Stimulated activated CD4-positive, alpha-beta T cell treated with anti-CD3 and anti-CD28 coated beads, Interleukin-4, amount 100 ng/mL, for 24 hours (primary cell): ENCODE results near the gene FRMPD1.
"Not testable (repeated sequence)": the region's sequence is repeated elsewhere in the genome, so short reads cannot be mapped to it uniquely, and the experiment has no call there.

Experiments used
- DNase-seq: peaks from one replicate; pipeline ENCODE4 v3.0.0-alpha.2; 2020

FRMPD1 gene

DNA sequence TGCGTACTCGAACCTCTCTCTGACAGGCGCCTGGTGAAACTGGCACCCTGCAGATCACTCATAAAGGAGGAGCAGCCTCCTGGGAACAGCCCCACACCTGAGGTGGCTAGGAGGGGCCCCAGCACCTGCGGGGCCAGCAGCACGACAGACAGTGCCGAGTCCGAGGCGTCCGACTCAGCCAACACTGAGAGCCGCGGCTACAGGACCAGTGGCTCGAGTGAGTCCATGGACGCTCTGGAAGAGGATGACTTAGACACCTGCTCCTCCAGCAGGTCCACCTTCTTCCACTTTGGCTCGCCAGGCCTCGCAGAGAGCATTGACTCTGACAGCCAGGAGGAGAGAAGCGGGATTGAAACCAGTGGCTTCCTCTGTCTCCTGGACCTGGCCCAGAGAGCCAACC is 89.4 kb downstream of the FRMPD1 start:
- DNase-seq, result no peak

- DNase-seq, result no peak
These were observed 90.0 kb downstream of the FRMPD1 start for GRCh38 chr9:37740631-37741328.

GRCh38 chr9:37745970-37746369 is 95.2 kb downstream of the FRMPD1 start:
- no peak for DNase-seq

DNA sequence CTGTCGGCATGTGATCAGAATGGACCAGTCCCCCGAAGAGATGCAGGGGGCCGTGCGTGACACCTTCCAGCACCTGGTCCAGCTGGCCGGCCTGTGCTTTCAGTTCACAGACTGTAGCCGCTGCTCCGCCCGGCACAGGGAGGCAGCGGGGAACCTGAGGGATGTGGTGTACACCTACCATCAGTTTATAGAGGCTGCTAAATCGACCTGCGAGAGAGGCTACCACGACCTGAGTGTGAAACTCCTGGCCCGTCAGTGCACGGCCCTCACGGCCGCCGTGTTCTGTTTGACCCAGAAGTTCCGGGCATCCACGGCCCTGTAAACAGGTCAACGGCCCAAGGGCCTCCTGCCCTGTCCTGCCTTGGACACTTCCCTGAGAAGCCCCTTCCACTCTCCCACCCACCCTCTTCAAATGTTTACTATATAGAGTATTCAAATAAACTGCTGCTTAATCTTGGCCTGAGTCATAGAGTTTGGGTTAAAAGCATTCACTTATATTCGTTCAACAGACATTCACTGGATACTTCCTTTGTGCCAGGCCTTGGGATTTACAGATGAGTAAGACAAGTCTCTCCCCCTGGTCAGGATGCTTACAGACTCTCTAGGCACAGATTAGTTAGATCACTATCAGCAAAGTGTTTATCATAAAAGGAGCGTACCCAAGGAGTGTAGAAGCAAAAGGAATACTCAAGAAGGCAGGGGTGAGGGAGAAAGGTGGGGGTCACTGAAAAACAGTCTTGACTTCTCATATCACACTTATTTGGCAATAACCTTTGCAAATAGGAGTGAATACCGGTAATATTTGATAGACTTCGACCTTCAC is 95.9 kb downstream of the FRMPD1 start:
- no peak for DNase-seq

- peak; percentile 66 for DNase-seq
These were observed 96.6 kb downstream of the FRMPD1 start for GRCh38 chr9:37747271-37747753.

DNA sequence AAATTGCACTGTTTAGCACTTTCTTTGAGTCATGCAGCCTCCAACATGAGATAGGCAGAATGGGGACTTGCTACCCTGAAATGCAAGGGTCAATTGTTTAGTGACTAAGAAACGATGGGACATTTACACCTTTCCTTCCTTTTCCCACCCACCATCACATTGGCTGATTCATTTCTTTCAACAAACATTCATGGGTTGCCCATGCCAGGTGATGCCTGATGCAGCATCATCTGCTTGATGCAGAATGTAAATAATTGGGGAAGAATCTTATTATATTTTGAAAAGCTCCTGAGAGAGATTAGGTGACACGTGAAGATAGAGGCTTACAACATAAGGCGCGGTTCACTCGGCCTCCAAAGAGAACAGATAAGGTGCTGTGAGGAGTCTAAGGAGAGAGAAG is 98.4 kb downstream of the FRMPD1 start:
- DNase-seq, result no peak

GRCh38 chr9:37751186-37751585 is 100.4 kb downstream of the FRMPD1 start:
- DNase-seq, result no peak

GRCh38 chr9:37751704-37752103 is 101.0 kb downstream of the FRMPD1 start:
- not testable (repeated sequence) for DNase-seq

DNA sequence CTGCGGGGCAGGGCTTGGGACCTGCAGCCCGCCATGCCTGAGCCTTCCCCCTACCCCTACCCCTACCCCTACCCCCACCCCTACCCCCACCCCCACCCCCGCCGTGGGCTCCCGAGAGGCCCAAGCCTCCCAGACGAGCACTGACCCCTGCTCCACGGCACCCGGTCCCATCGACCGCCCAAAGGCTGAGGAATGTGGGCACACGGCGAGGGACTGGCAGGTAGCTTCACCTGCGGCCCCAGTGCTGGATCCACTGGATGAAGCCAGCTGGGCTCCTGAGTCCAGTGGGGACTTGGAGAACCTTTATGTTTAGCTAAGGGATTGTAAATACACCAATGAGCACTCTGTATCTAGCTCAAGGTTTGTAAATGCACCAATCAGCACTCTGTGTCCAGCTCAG is 101.4 kb downstream of the FRMPD1 start:
- not testable (repeated sequence) for DNase-seq

GRCh38 chr9:37752642-37753488 is 102.1 kb downstream of the FRMPD1 start:
- no peak for DNase-seq

DNA sequence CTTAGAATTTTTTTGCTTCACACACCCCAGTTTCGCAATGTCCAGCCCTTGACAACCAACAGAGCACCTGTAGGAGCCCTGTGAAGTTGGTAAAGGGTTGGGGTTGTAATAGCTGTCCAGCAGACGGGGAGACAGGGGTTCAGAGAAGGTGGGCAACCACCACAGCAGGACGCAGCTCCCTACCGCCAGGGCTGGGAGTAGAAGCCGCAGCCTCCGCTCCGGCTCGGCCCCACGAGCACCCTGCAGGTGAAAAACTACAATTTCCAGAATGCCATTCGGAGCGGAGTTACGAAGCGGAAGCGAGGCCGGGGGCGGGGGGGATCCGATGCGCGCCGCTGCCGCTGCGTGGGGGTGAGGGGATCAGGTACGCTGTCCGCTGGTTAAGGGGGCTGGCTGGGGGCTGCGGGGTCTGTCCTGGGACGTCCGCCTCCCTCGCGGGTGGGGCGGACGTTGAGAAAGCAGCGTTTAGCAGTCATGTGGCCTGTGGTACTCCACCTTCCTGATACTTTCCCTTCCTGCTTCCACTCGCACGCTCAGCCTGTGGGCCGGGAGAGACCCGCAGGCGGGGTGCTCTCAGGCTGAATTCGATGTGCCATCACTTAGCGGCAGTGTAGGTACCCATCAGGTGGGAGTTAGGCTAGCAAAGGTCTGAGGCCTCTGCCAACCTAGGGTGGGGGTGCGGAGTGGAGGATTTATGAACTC is 102.9 kb downstream of the FRMPD1 start, which contains the start of gene TRMT10B:
TSS of gene TRMT10B (plus strand) at position 317 of the 702 bp plus-strand sequence. CDS start 8,127 bp downstream, outside the sequence.
- DNase-seq, result peak; percentile 79

- no peak for DNase-seq
These were observed 108.0 kb downstream of the FRMPD1 start for GRCh38 chr9:37758747-37759146.

DNA sequence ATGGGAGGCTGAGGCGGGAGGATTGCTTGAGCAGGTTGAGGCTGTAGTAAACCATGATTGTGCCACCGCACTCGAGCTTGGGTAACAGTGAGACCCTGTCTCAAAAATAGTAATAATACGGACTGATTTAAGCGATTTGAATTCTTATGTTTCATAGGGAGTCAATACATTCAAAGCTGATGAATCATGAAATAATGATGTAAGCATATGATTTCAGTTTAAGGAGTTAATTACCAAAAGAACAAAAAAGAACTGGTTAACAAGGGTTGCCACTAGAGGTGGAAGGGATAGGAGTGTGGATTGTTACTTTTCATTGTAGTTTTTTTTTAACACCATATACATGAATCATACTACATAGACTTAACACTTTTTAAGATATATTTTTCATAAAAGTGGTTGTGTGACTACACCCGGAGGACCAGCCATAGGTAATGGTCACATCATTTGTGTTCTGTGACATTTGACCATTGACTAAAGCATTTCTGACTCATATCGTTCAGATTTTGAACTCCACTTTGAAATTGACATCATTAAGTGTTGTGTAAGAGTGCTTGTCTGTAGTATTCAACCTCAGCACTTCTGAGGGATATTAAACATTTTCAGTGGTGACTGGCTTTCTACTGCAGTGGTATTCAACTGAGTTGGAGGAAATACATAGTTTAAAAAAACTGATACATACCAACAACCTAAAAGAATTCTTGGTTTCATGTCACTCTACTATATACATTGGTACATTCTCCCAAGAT is 109.8 kb downstream of the FRMPD1 start:
- no peak for DNase-seq

- no peak for DNase-seq
These were observed 110.8 kb downstream of the FRMPD1 start for GRCh38 chr9:37761511-37761910.

- DNase-seq, result not testable (repeated sequence)
These were observed 114.5 kb downstream of the FRMPD1 start for GRCh38 chr9:37765263-37765662.

DNA sequence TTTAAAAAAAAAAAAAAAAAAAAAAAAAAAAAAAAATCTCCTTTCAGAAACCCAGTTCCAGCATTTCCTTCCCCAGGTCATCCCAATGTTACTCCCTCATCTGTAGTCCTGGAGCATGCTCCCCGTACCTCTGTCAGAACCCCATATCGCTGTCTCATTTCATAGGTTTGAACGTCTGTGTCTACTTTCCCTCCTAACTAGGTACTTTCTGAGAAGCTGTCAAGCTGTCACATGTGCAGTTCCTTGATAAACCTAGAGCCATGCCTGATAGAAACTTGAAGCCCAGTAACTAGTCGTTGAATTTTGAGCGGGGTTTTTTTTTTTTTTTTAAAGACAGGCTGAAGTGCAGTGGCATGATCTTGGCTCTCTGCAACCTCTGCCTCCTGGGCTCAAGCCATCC is 118.6 kb downstream of the FRMPD1 start:
- DNase-seq, result no peak

DNA sequence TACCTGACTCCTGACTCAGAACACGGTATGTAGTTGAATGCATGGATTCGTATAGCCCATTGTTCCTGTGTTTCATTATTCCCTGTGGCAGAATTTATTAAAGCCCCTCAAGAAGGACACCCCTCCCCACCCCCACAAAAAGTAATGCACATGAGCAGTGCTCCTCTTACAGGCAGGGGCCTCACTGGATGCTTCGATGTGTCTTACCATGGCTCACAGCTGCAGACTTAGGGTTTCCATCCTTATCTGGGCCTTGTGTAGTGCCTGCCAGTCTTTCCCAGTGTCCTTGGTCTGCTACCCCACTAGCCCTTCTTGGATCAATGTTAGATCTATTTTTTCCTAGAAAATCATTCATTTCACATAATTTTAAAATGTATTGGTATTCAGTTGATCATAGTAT is 119.2 kb downstream of the FRMPD1 start:
- DNase-seq, result no peak

GRCh38 chr9:37775216-37775919 is 124.6 kb downstream of the FRMPD1 start:
- no peak for DNase-seq

- DNase-seq, result no peak
These were observed 125.6 kb downstream of the FRMPD1 start for GRCh38 chr9:37776328-37776727.

GRCh38 chr9:37778534-37778933 is 127.8 kb downstream of the FRMPD1 start:
- no peak for DNase-seq

- peak; percentile 11 for DNase-seq
These were observed 133.5 kb downstream of the FRMPD1 start for GRCh38 chr9:37784291-37784615.
